HG03520 (cell line): ENCODE results near the gene NKTR.

Experiments
- ATAC-seq: cut with Tn5 transposase; IDR thresholded peaks from one replicate; pipeline ENCODE4 v1.9.1; 2021; ENCODE audit warnings: mild to moderate bottlenecking, moderate library complexity; ENCODE audit not compliant: unreplicated experiment

The NKTR gene

GRCh38 chr3:42661593-42662022 is 61.1 kb downstream of the NKTR start:
- ATAC-seq = no peak

- ATAC-seq = no peak
Measured at GRCh38 chr3:42662037-42662812, 61.7 kb downstream of the NKTR start.

- no peak for ATAC-seq
Measured at GRCh38 chr3:42662813-42663535, 62.5 kb downstream of the NKTR start.

GRCh38 chr3:42663581-42664437 is 63.3 kb downstream of the NKTR start:
- ATAC-seq = no peak

- ATAC-seq = no peak
Measured at GRCh38 chr3:42664438-42664803, 63.9 kb downstream of the NKTR start.

- no peak for ATAC-seq
Measured at GRCh38 chr3:42665050-42665878, 64.8 kb downstream of the NKTR start.

GRCh38 chr3:42666022-42666421 is 65.5 kb downstream of the NKTR start:
- ATAC-seq = no peak

GRCh38 chr3:42666577-42666998 is 66.1 kb downstream of the NKTR start:
- no peak for ATAC-seq

GRCh38 chr3:42667096-42667522 is 66.6 kb downstream of the NKTR start:
- no peak for ATAC-seq

GRCh38 chr3:42667523-42668412 is 67.3 kb downstream of the NKTR start:
- ATAC-seq = no peak

- no peak for ATAC-seq
Measured at GRCh38 chr3:42668413-42668760, 67.9 kb downstream of the NKTR start.

- no peak for ATAC-seq
Measured at GRCh38 chr3:42668793-42669217, 68.3 kb downstream of the NKTR start.

- no peak for ATAC-seq
Measured at GRCh38 chr3:42670051-42670576, 69.6 kb downstream of the NKTR start.

GRCh38 chr3:42670670-42671069 is 70.2 kb downstream of the NKTR start:
- ATAC-seq = no peak

- ATAC-seq = no peak
Measured at GRCh38 chr3:42672515-42672914, 72.0 kb downstream of the NKTR start.

- no peak for ATAC-seq
Measured at GRCh38 chr3:42673082-42673481, 72.6 kb downstream of the NKTR start.

- no peak for ATAC-seq
Measured at GRCh38 chr3:42674146-42674545, 73.7 kb downstream of the NKTR start.

- no peak for ATAC-seq
Measured at GRCh38 chr3:42675909-42676308, 75.4 kb downstream of the NKTR start.

GRCh38 chr3:42678447-42678846 is 78.0 kb downstream of the NKTR start:
- no peak for ATAC-seq
